H1 (cell line): Measurements from ENCODE around the gene IKZF1. TPM values are rescaled to one million over a fixed set of nuclear protein-coding genes. Genes with fewer than 3 reads are reported as not detected.

Experiments
- CTCF ChIA-PET: fragments of 300-600 bp; sonication (Branson Sonifier 250); formaldehyde crosslinking; loops from one replicate; lab custom pipeline; 2021; ENCODE audit not compliant: partially characterized antibody; lab: Charles Lee
- POLR2A ChIA-PET: fragments of 300-600 bp; sonication (Branson Sonifier 250); formaldehyde crosslinking; loops from one replicate; lab custom pipeline; 2021; ENCODE audit warnings: inconsistent platforms; ENCODE audit not compliant: partially characterized antibody; lab: Charles Lee
- DNase-seq, 2 experiments: peaks; one replicate each; pipeline versions ENCODE4 v3.0.0 to v3.0.0-alpha.2; 2010 to 2022; ENCODE audit warnings: low spot score in 2 of 2, low read depth in 1 of 2, mixed read lengths in 1 of 2
- FAIRE-seq: peaks from 2 replicates; lab custom pipeline; 2011; peaks lifted over from hg19 to GRCh38; lab: Jason Lieb, UNC
- H2AFZ ChIP-seq: 2 replicates; pipeline ENCODE4 v1.8.1; 2012; ENCODE audit warnings: low read length, inconsistent platforms
- H2AK5ac ChIP-seq: 2 replicates; pipeline ENCODE4 v1.6.1; 2013; ENCODE audit warnings: low read depth, low read length
- H2BK120ac ChIP-seq: replicated peaks from 2 replicates; pipeline ENCODE3; 2013; ENCODE audit warnings: low read depth, low read length, inconsistent platforms
- H2BK12ac ChIP-seq: 2 replicates; pipeline ENCODE4 v1.6.1; 2013; ENCODE audit warnings: low read depth, low read length
- H2BK15ac ChIP-seq: 2 replicates; pipeline ENCODE4 v1.6.1; 2013; ENCODE audit warnings: low read length
- H2BK20ac ChIP-seq: 2 replicates; pipeline ENCODE4 v1.6.1; 2013; ENCODE audit warnings: low read length
- H2BK5ac ChIP-seq: 2 replicates; pipeline ENCODE4 v1.6.1; 2013; ENCODE audit warnings: low read depth, low read length
- H3K14ac ChIP-seq: 2 replicates; pipeline ENCODE4 v1.6.1; 2013; ENCODE audit warnings: inconsistent platforms; ENCODE audit not compliant: insufficient read length
- H3K18ac ChIP-seq: 2 replicates; pipeline ENCODE4 v1.6.1; 2013; ENCODE audit warnings: low read length; ENCODE audit errors: extremely low read depth
- H3K23ac ChIP-seq: 2 replicates; pipeline ENCODE4 v1.6.1; 2013; ENCODE audit warnings: inconsistent platforms; ENCODE audit not compliant: insufficient read length
- H3K23me2 ChIP-seq: 2 replicates; pipeline ENCODE4 v1.6.1; 2013; ENCODE audit warnings: low read depth, low read length
- H3K27ac ChIP-seq: 2 replicates; pipeline ENCODE4 v1.6.1; 2011; ENCODE audit warnings: low read depth, low read length, inconsistent platforms
- H3K27me3 ChIP-seq, 4 experiments: replicated peaks in 1 of 4; 1 replicate in 1 of 4; 2 replicates in 3 of 4; pipeline versions ENCODE4 v1.6.1 to v1.8.1; 2011 to 2013; ENCODE audit warnings: low read length in 3 of 4, mild to moderate bottlenecking in 3 of 4, inconsistent platforms in 2 of 4, mixed read lengths in 2 of 4, moderate library complexity in 1 of 4; ENCODE audit not compliant: control insufficient read depth in 3 of 4, insufficient read depth in 3 of 4; ENCODE audit errors: extremely low read depth in 1 of 4
- H3K36me3 ChIP-seq, 4 experiments: 2 replicates each; pipeline versions ENCODE4 v1.6.1 to v1.8.1; 2011 to 2013; ENCODE audit warnings: mild to moderate bottlenecking in 4 of 4, low read length in 3 of 4, moderate library complexity in 2 of 4, control low read depth in 1 of 4, inconsistent platforms in 1 of 4; ENCODE audit not compliant: insufficient read depth in 4 of 4, control insufficient read depth in 2 of 4
- H3K4ac ChIP-seq: replicated peaks from 2 replicates; pipeline ENCODE3; 2013; ENCODE audit warnings: low read length, low read depth, mixed read lengths, inconsistent platforms; ENCODE audit not compliant: insufficient read length
- H3K4me1 ChIP-seq, 4 experiments: replicated peaks in 1 of 4; 1 replicate in 1 of 4; 2 replicates in 3 of 4; pipeline versions ENCODE4 v1.6.1 to v1.8.1; 2011 to 2013; ENCODE audit warnings: low read length in 3 of 4, inconsistent platforms in 2 of 4, mixed read lengths in 1 of 4; ENCODE audit not compliant: insufficient read depth in 4 of 4, control insufficient read depth in 3 of 4
- H3K4me2 ChIP-seq, 2 experiments: 2 replicates each; pipeline versions ENCODE4 v1.6.1 to v1.8.1; 2011 to 2013; ENCODE audit warnings: low read depth in 2 of 2, low read length in 2 of 2, control low read depth in 1 of 2, inconsistent platforms in 1 of 2, mild to moderate bottlenecking in 1 of 2; ENCODE audit not compliant: insufficient read depth in 1 of 2
- H3K4me3 ChIP-seq, 4 experiments: fragments of 200-600, 300-600 bp in 1 of 4; sonication (generic), shearing (Covaris generic), sonication (Bioruptor Twin) in 1 of 4; 2 replicates each; pipeline versions ENCODE4 v1.5.1 to v1.8.1; 2011 to 2016; ENCODE audit warnings: low read length in 4 of 4, low read depth in 3 of 4, control low read depth in 2 of 4, inconsistent platforms in 2 of 4, mild to moderate bottlenecking in 2 of 4, mixed read lengths in 1 of 4, moderate library complexity in 1 of 4; ENCODE audit not compliant: insufficient read depth in 2 of 4; ENCODE audit errors: extremely low read depth in 1 of 4
- H3K56ac ChIP-seq: replicated peaks from 2 replicates; pipeline ENCODE3; 2013; ENCODE audit warnings: low read depth, mild to moderate bottlenecking, mixed read lengths, low read length, inconsistent platforms; ENCODE audit not compliant: insufficient read length
- H3K79me1 ChIP-seq: 2 replicates; pipeline ENCODE4 v1.6.1; 2013; ENCODE audit warnings: low read depth, low read length, control low read depth
- H3K79me2 ChIP-seq, 2 experiments: 2 replicates each; pipeline versions ENCODE4 v1.6.1 to v1.8.1; 2012 to 2013; ENCODE audit warnings: low read length in 2 of 2, mild to moderate bottlenecking in 2 of 2, inconsistent platforms in 1 of 2; ENCODE audit not compliant: insufficient read depth in 2 of 2, control insufficient read depth in 1 of 2
- H3K9ac ChIP-seq, 4 experiments: replicated peaks in 1 of 4; 1 replicate in 1 of 4; 2 replicates in 3 of 4; pipeline versions ENCODE4 v1.6.1 to v1.8.1; 2011 to 2013; ENCODE audit warnings: low read depth in 3 of 4, low read length in 3 of 4, control low read depth in 2 of 4, mild to moderate bottlenecking in 2 of 4, moderate library complexity in 2 of 4, inconsistent platforms in 1 of 4; ENCODE audit errors: extremely low read depth in 1 of 4
- H3K9me3 ChIP-seq, 2 experiments: 2 replicates each; pipeline versions ENCODE4 v1.6.1 to v1.8.1; 2012 to 2013; ENCODE audit warnings: mild to moderate bottlenecking in 2 of 2, moderate library complexity in 2 of 2, control low read depth in 1 of 2, inconsistent platforms in 1 of 2, low read depth in 1 of 2, low read length in 1 of 2, mixed read lengths in 1 of 2; ENCODE audit not compliant: insufficient read depth in 2 of 2
- H4K20me1 ChIP-seq, 2 experiments: replicated peaks in 1 of 2; 2 replicates each; pipeline versions ENCODE3 to v1.8.1; 2011 to 2013; ENCODE audit warnings: inconsistent platforms in 2 of 2, low read length in 2 of 2, mild to moderate bottlenecking in 1 of 2; ENCODE audit not compliant: insufficient read depth in 2 of 2, control insufficient read depth in 1 of 2
- H4K5ac ChIP-seq: 2 replicates; pipeline ENCODE4 v1.6.1; 2013; ENCODE audit warnings: low read length, low read depth, mixed read lengths, inconsistent platforms; ENCODE audit not compliant: insufficient read length
- H4K8ac ChIP-seq: 2 replicates; pipeline ENCODE4 v1.8.0; 2013; ENCODE audit warnings: mild to moderate bottlenecking, moderate library complexity, low read length, inconsistent platforms; ENCODE audit not compliant: insufficient read depth; ENCODE audit errors: extremely low read depth
- H4K91ac ChIP-seq: replicated peaks from 2 replicates; pipeline ENCODE3; 2013; ENCODE audit warnings: low read length, mixed read lengths, inconsistent platforms; ENCODE audit not compliant: insufficient read length
- ASH2L ChIP-seq: fragments of 200-600, 300-600 bp; sonication (generic); IDR thresholded peaks from one replicate; pipeline ENCODE4 v1.7.1; 2017; ENCODE audit warnings: low read length
- BACH1 ChIP-seq: IDR thresholded peaks from 2 replicates; pipeline ENCODE4 v1.6.1; 2012; ENCODE audit warnings: low read length, improper control_type of control experiment
- EZH2 ChIP-seq: fragments of 200-600 bp; sonication (generic); IDR thresholded peaks from 2 replicates; pipeline ENCODE4 v1.7.1; 2012; ENCODE audit warnings: low read depth, mild to moderate bottlenecking, moderate library complexity, low read length, inconsistent platforms; ENCODE audit not compliant: severe bottlenecking
- KDM4A ChIP-seq: IDR thresholded peaks from one replicate; pipeline ENCODE4 v1.7.1; 2012; ENCODE audit warnings: low read depth, mild to moderate bottlenecking, moderate library complexity, low read length, inconsistent platforms; ENCODE audit not compliant: severe bottlenecking
- KDM5A ChIP-seq: fragments of 200-600 bp; IDR thresholded peaks from 2 replicates; pipeline ENCODE4 v1.7.1; 2012; ENCODE audit warnings: mild to moderate bottlenecking, low read length, inconsistent platforms, mixed read lengths
- NANOG ChIP-seq: IDR thresholded peaks from 2 replicates; pipeline ENCODE4 v1.6.1; 2011; ENCODE audit warnings: low read length, low read depth, mild to moderate bottlenecking, inconsistent platforms; ENCODE audit not compliant: insufficient read depth, poor library complexity, severe bottlenecking
- NRF1 ChIP-seq: IDR thresholded peaks from 2 replicates; pipeline ENCODE4 v1.6.1; 2011; ENCODE audit warnings: mild to moderate bottlenecking, low read depth, low read length, improper control_type of control experiment
- RNF2 ChIP-seq: fragments of 200-900, 300-1000 bp; sonication (generic); IDR thresholded peaks from 2 replicates; pipeline ENCODE4 v1.7.1; 2016; ENCODE audit warnings: borderline replicate concordance, low read depth, mild to moderate bottlenecking, antibody characterized with exemption, low read length; ENCODE audit not compliant: poor library complexity, severe bottlenecking; ENCODE audit errors: missing control alignments
- TAF1 ChIP-seq: IDR thresholded peaks from 2 replicates; pipeline ENCODE4 v1.6.1; 2011; ENCODE audit warnings: mild to moderate bottlenecking, low read depth, low read length
- WGBS, 2 experiments: shearing (Covaris generic) in 1 of 2; methylation state at CpG; one replicate each; pipeline versions ENCODE4 v1.1.6 to v1.1.7; 2013 to 2015; ENCODE audit warnings: low lambda C conversion rate in 2 of 2, mixed read lengths in 2 of 2, inconsistent platforms in 1 of 2, low coverage in 1 of 2, missing lambda C conversion rate in 1 of 2; ENCODE audit not compliant: insufficient replicate concordance in 2 of 2, insufficient coverage in 1 of 2, insufficient read length in 1 of 2; ENCODE audit errors: extremely low coverage in 1 of 2, missing lambda C conversion rate in 1 of 2; 5-methylcytosine and 5-hydroxymethylcytosine counted together
- polyA plus RNA-seq, 7 experiments: library from polyadenylated mRNA; depleted of rRNA in 3 of 7; stranded (reverse) in 5 of 7; unstranded in 2 of 7; fragments of >200 nt in 5 of 7; fragments of 200-250 nt in 2 of 7; gene quantifications; 1 replicate in 5 of 7; 2 replicates in 1 of 7; 4 replicates in 1 of 7; pipeline versions ENCODE4 v1.2.1 to v1.2.3, GENCODE V29; 2011 to 2013; ENCODE audit warnings: missing spikeins in 2 of 7, mixed read lengths in 2 of 7
- total RNA-seq: library from RNA; stranded (reverse); fragmentation: NEBNext Ultra II Directional; extraction: Animal tissue kit (Norgen Biotek cat#: 25700); gene quantifications from 2 replicates; pipeline ENCODE4 v1.2.1, GENCODE V29; 2021
- TF ChIP-seq, protein P1 (sequence below): IDR thresholded peaks from 2 replicates; pipeline ENCODE4 v1.6.1; 2012; ENCODE audit warnings: low read length, inconsistent platforms
- TF ChIP-seq, protein P2 (sequence below): IDR thresholded peaks from 2 replicates; pipeline ENCODE4 v1.6.1; 2012; ENCODE audit warnings: inconsistent platforms

Gene IKZF1
- total and polyA plus RNA-seq, 2 of the 8 experiments (the other 6 are each of a cell fraction or from before 2014, with no cell fraction given), result 0.74 to 1.5 TPM

DNA sequence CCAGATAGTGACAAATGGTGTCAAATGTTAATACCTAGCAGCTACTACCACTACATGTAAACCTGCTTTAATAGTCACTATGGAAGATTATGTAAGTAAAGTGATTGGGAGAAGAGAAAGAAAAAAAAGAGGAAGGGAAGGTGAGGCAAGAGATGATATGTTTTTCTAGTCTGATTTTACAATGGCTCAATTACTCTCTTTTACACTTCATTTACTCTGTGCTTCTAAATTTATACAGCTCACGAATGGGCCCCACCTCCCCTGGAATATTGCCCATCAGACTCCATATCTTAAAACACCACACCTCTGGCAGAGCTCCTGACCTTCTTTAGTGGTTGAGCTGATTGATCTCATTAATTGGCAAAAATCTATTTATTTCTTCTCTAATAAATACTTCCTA, 28.0 kb upstream of the IKZF1 start:
- no peak overlapping the region for H2BK120ac ChIP-seq
- no peak overlapping the region for H3K23ac ChIP-seq
- H3K9me3 ChIP-seq, result no peaks in the 10 kb centered on the region
- H3K14ac ChIP-seq, result no peak overlapping the region
- no peak overlapping the region for H4K91ac ChIP-seq
- H3K27ac ChIP-seq, result no peak overlapping the region
- no peaks in the 10 kb centered on the region for H3K4me1 ChIP-seq
- H3K18ac ChIP-seq, result no peak overlapping the region
- H3K36me3 ChIP-seq, result no peaks in the 10 kb centered on the region
- no peaks in the 10 kb centered on the region for H3K79me1 ChIP-seq
- FAIRE-seq, result no peak
- H3K4me2 ChIP-seq, result no peak overlapping the region
- 81% methylated on average over 1 of the region's 1 CpG; no CpG with 5 or more reads in 1 of the 2 experiments for WGBS, 2 experiments
- no peak overlapping the region for H3K4ac ChIP-seq
- H3K4me3 ChIP-seq, result no peak overlapping the region
- no peaks in the 10 kb centered on the region for H3K27me3 ChIP-seq
- no peak overlapping the region for H3K9ac ChIP-seq
- H2BK20ac ChIP-seq, result no peak overlapping the region
- H3K23me2 ChIP-seq, result no peaks in the 10 kb centered on the region
- no peaks in the 10 kb centered on the region for H4K20me1 ChIP-seq
- H2BK12ac ChIP-seq, result no peak overlapping the region
- H2BK15ac ChIP-seq, result no peak overlapping the region
- no peak overlapping the region for H4K5ac ChIP-seq
- ChIA-PET POLR2A (no interaction called here), CTCF (interaction anchor here (1.2 to 1.6 kb wide), 4 partner anchors 14 to 31 kb away, joined by 3 to 5 read pairs (median 3); no protein-coding TSS in a partner anchor)
- no peak overlapping the region for H2BK5ac ChIP-seq
- H2AK5ac ChIP-seq, result no peak overlapping the region
- no peak overlapping the region for H3K56ac ChIP-seq
- H2AFZ ChIP-seq, result no peak overlapping the region
- H3K79me2 ChIP-seq, result no peaks in the 10 kb centered on the region
- no peak for DNase-seq
- H4K8ac ChIP-seq, result no peak overlapping the region
- TF ChIP-seq KDM5A (no peak), KDM4A (no peak), NRF1 (no peak), ASH2L (no peak), NANOG (no peak), TAF1 (no peak), RNF2 (no peak), BACH1 (no peak), EZH2 (no peak)
- TF ChIP-seq, protein P1, sequence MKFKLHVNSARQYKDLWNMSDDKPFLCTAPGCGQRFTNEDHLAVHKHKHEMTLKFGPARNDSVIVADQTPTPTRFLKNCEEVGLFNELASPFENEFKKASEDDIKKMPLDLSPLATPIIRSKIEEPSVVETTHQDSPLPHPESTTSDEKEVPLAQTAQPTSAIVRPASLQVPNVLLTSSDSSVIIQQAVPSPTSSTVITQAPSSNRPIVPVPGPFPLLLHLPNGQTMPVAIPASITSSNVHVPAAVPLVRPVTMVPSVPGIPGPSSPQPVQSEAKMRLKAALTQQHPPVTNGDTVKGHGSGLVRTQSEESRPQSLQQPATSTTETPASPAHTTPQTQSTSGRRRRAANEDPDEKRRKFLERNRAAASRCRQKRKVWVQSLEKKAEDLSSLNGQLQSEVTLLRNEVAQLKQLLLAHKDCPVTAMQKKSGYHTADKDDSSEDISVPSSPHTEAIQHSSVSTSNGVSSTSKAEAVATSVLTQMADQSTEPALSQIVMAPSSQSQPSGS, result no peak
- TF ChIP-seq, protein P2, sequence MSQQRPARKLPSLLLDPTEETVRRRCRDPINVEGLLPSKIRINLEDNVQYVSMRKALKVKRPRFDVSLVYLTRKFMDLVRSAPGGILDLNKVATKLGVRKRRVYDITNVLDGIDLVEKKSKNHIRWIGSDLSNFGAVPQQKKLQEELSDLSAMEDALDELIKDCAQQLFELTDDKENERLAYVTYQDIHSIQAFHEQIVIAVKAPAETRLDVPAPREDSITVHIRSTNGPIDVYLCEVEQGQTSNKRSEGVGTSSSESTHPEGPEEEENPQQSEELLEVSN, result no peak
